Esophagus muscularis mucosa (tissue), 4 donors: ENCODE measurements around the gene USP32.

Experiments used
- EP300 ChIP-seq: sonication (generic); formaldehyde crosslinking; IDR thresholded peaks from one replicate; pipeline ENCODE4 v1.6.1; 2017; ENCODE audit warnings: antibody characterized with exemption
- POLR2A ChIP-seq: fragments of 450-650 bp; IDR thresholded peaks from one replicate; pipeline ENCODE4 v1.6.1; 2017; ENCODE audit warnings: antibody characterized with exemption, moderate library complexity, mild to moderate bottlenecking, low read depth
- POLR2AphosphoS5 ChIP-seq, 2 donors: sonication (generic); formaldehyde crosslinking; IDR thresholded peaks; one replicate each; pipeline ENCODE4 v1.6.1; 2017; ENCODE audit warnings: antibody characterized with exemption in 2 of 2
- TF ChIP-seq, protein P1 (sequence below), 3 experiments: fragments of 200-600 bp in 2 of 3; fragments of 450-650 bp in 1 of 3; sonication (generic) in 2 of 3; IDR thresholded peaks; one replicate each; pipeline ENCODE4 v1.5.1; 2017 to 2019; ENCODE audit warnings: antibody characterized with exemption in 3 of 3, mild to moderate bottlenecking in 2 of 3, moderate library complexity in 1 of 3

DNA sequence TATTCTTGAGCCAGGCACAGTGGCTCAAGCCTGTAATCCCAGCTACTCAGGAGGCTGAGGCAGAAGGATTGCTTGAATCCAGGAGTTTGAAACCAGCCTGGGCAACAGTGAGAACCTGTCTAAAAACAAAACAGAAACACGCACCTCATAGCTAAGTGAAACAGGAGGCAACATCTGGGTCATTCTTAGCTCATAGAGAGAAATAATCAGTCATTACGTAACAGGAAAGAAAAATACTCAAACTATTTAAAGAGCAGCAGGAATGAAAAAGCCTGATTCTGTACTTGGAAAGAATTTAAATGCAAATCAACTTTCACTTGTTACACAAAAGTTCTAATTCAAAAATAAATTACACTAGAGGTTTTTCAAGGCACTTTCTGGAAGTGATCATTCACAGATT is 47.6 kb upstream of the USP32 start:
- TF ChIP-seq POLR2AphosphoS5 (IDR thresholded peaks at IDR 0.05) (no peak), POLR2A (no peak), EP300 (no peak)
- TF ChIP-seq, protein P1, sequence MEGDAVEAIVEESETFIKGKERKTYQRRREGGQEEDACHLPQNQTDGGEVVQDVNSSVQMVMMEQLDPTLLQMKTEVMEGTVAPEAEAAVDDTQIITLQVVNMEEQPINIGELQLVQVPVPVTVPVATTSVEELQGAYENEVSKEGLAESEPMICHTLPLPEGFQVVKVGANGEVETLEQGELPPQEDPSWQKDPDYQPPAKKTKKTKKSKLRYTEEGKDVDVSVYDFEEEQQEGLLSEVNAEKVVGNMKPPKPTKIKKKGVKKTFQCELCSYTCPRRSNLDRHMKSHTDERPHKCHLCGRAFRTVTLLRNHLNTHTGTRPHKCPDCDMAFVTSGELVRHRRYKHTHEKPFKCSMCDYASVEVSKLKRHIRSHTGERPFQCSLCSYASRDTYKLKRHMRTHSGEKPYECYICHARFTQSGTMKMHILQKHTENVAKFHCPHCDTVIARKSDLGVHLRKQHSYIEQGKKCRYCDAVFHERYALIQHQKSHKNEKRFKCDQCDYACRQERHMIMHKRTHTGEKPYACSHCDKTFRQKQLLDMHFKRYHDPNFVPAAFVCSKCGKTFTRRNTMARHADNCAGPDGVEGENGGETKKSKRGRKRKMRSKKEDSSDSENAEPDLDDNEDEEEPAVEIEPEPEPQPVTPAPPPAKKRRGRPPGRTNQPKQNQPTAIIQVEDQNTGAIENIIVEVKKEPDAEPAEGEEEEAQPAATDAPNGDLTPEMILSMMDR (IDR thresholded peaks at IDR 0.05): no peak
